ENCODE data around the gene CMIP. TPM values are rescaled to one million over a fixed set of nuclear protein-coding genes. Genes with fewer than 3 reads are reported as not detected.

The CMIP gene
- 9.8 and 22.3 TPM in 2 replicates for total RNA-seq

DNA sequence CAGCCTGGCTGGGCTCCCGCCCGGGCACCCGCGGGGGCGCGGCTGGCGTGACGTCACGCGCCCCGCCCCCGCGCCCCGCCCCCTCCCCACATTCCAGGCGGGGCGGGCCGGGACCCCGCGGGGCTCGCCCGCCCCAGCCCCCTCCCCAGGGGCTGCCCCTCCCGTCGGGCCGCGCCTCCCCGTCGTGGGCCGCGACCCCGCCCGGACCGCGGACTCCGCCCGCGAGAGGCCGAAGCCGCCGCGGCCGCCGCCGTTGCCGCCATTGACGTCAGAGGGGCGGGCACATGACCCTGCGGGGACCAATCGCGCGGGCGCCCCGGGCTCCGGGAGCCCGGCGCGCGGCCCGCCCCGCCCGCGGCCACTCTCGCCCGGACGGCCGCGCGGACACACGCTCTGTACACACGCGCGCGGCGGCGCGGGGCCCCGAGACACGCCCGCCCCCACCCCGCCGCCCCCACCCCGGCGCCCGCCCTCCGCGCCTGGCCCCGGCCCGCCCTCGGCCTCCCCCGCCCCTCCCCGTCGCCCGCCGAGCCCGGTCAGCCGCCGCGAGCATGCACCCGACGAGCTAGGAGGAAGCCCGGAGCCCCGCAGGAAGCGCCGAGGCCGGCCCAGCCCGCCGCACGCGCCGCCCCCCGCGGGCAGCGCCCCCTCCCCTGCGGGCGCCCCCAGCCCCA, at the start of gene CMIP:
Gene CMIP, plus strand, starts transcription at position 361 of the 674 bp plus-strand sequence.

Other genes starting within 250 kb of the CMIP start
- gene BCO1, start 206.1 kb upstream of the CMIP start, total RNA-seq: 0.28 TPM in 1 of 2 replicates, not detected in the other
- 4.3 and 11.3 TPM in 2 replicates for gene GAN, start 129.8 kb upstream of the CMIP start, total RNA-seq

Measured in smooth muscle cell of bladder (primary cell).